B cell (primary cell): Measurements from ENCODE around the gene RBMS3. TPM values are rescaled to one million over a fixed set of nuclear protein-coding genes. Genes with fewer than 3 reads are reported as not detected.

Source experiments
- ATAC-seq: fragments of 200-7000 bp; cut with Tn5 transposase; one replicate; pipeline ENCODE4 v1.10.0; 2021; ENCODE audit warnings: low read depth, mild to moderate bottlenecking, moderate number of reproducible peaks, moderate library complexity
- CTCF ChIA-PET: fragments of 350-600 bp; sonication (Branson Sonifier 250); formaldehyde crosslinking; loops from one replicate; lab custom pipeline; 2021; ENCODE audit warnings: antibody characterized with exemption, inconsistent platforms; lab: Charles Lee
- POLR2A ChIA-PET: fragments of 350-600 bp; sonication (Branson Sonifier 250); formaldehyde crosslinking; loops from one replicate; lab custom pipeline; 2021; ENCODE audit warnings: antibody characterized with exemption; lab: Charles Lee
- DNase-seq: peaks from one replicate; pipeline ENCODE4 v3.0.0; 2013
- H2AFZ ChIP-seq: 2 replicates; pipeline ENCODE4 v1.6.1; 2012; ENCODE audit warnings: mild to moderate bottlenecking, low read depth, low read length; ENCODE audit not compliant: insufficient read depth, poor library complexity, severe bottlenecking
- H3K27ac ChIP-seq, 2 donors: 1 replicate in 1 of 2; 2 replicates in 1 of 2; pipeline ENCODE4 v1.5.1; 2012 to 2013; ENCODE audit warnings: low read length in 2 of 2, mild to moderate bottlenecking in 2 of 2, moderate library complexity in 1 of 2
- H3K27me3 ChIP-seq, 4 experiments: fragments of 200-600 bp in 1 of 4; sonication (generic) in 1 of 4; replicated peaks in 1 of 4; 1 replicate in 2 of 4; 2 replicates in 2 of 4; pipeline versions ENCODE4 v1.6.1 to v1.7.0; 2013 to 2016; ENCODE audit warnings: low read length in 3 of 4, mild to moderate bottlenecking in 2 of 4, mixed read lengths in 1 of 4, moderate library complexity in 1 of 4; ENCODE audit not compliant: insufficient read depth in 4 of 4, control insufficient read depth in 3 of 4; ENCODE audit errors: control extremely low read depth in 1 of 4
- H3K36me3 ChIP-seq, 2 experiments: replicated peaks in 1 of 2; 1 replicate in 1 of 2; 2 replicates in 1 of 2; pipeline versions ENCODE4 v1.6.1 to v1.7.1; 2013; ENCODE audit warnings: low read length in 1 of 2; ENCODE audit not compliant: insufficient read depth in 2 of 2, control insufficient read depth in 1 of 2; ENCODE audit errors: control extremely low read depth in 1 of 2, extremely low read depth in 1 of 2
- H3K4me1 ChIP-seq, 2 donors: fragments of 200-600 bp in 1 of 2; sonication (generic) in 1 of 2; 1 replicate in 1 of 2; 2 replicates in 1 of 2; pipeline versions ENCODE4 v1.5.1 to v1.6.1; 2013 to 2017; ENCODE audit warnings: low read length in 2 of 2; ENCODE audit not compliant: control insufficient read depth in 2 of 2, insufficient read depth in 2 of 2
- H3K4me2 ChIP-seq: replicated peaks from 2 replicates; pipeline ENCODE3; 2012; ENCODE audit warnings: mild to moderate bottlenecking, low read depth, low read length; ENCODE audit not compliant: poor library complexity, severe bottlenecking
- H3K4me3 ChIP-seq, 5 experiments: fragments of 200-600 bp in 1 of 5; sonication (generic) in 1 of 5; 1 replicate in 3 of 5; 2 replicates in 2 of 5; pipeline versions ENCODE4 v1.5.1 to v1.7.0; 2011 to 2016; ENCODE audit warnings: low read length in 4 of 5, mild to moderate bottlenecking in 4 of 5, low read depth in 2 of 5, control low read depth in 1 of 5, moderate library complexity in 1 of 5; ENCODE audit not compliant: insufficient read depth in 1 of 5; ENCODE audit errors: control extremely low read depth in 1 of 5, extremely low read depth in 1 of 5
- H3K79me2 ChIP-seq: fragments of 200-600 bp; sonication (generic); one replicate; pipeline ENCODE4 v1.6.0; 2016; ENCODE audit warnings: low read length; ENCODE audit not compliant: control insufficient read depth, insufficient read depth
- H3K9ac ChIP-seq: fragments of 200-600 bp; sonication (generic); 2 replicates; pipeline ENCODE4 v1.6.1; 2017; ENCODE audit warnings: mild to moderate bottlenecking, low read length, moderate library complexity
- H3K9me3 ChIP-seq, 3 donors: one replicate each; pipeline versions ENCODE4 v1.6.1 to v1.7.1; 2013; ENCODE audit warnings: low read length in 2 of 3; ENCODE audit not compliant: control insufficient read depth in 2 of 3, insufficient read depth in 1 of 3; ENCODE audit errors: control extremely low read depth in 1 of 3
- H4K20me1 ChIP-seq: 2 replicates; pipeline ENCODE4 v1.6.0; 2012; ENCODE audit warnings: mild to moderate bottlenecking, low read length; ENCODE audit not compliant: insufficient read depth, control insufficient read depth, poor library complexity, severe bottlenecking
- H3K27ac Mint-ChIP-seq: one replicate; pipeline ENCODE4 v1.8.0; 2021; ENCODE audit warnings: mixed read lengths
- H3K27me3 Mint-ChIP-seq: one replicate; pipeline ENCODE4 v1.8.0; 2021; ENCODE audit warnings: mixed read lengths
- H3K4me1 Mint-ChIP-seq: one replicate; pipeline ENCODE4 v1.8.0; 2021; ENCODE audit warnings: mixed read lengths
- H3K4me3 Mint-ChIP-seq: one replicate; pipeline ENCODE4 v1.8.0; 2021; ENCODE audit warnings: mixed read lengths
- H3K9me3 Mint-ChIP-seq: one replicate; pipeline ENCODE4 v1.8.0; 2022; ENCODE audit warnings: mixed read lengths; ENCODE audit not compliant: insufficient read depth
- CTCF ChIP-seq: fragments of 200-600 bp; IDR thresholded peaks from one replicate; pipeline ENCODE4 v1.8.0; 2022; ENCODE audit warnings: antibody characterized with exemption, mild to moderate bottlenecking
- EZH2 ChIP-seq: IDR thresholded peaks from 2 replicates; pipeline ENCODE4 v1.6.1; 2012; ENCODE audit warnings: borderline replicate concordance, low read depth, mild to moderate bottlenecking, moderate library complexity, low read length; ENCODE audit not compliant: insufficient read depth, poor library complexity, severe bottlenecking
- WGBS: methylation state at CpG from one replicate; pipeline ENCODE4 v1.1.5; 2013; ENCODE audit warnings: missing lambda C conversion rate; ENCODE audit not compliant: insufficient coverage; 5-methylcytosine and 5-hydroxymethylcytosine counted together
- intact Hi-C: fragments of 100-400 bp; cut with micrococcal nuclease; formaldehyde crosslinking; loops from one replicate; pipeline ENCODE4 v1.10.0; 2022
- polyA plus RNA-seq: library from polyadenylated mRNA; depleted of rRNA; stranded (reverse); fragments of >200 nt; gene quantifications from 2 replicates; pipeline ENCODE4 v1.2.3, GENCODE V29; 2012
- total RNA-seq, 2 donors: library from RNA; stranded (reverse); fragments of 120-200 nt in 1 of 2; gene quantifications; 1 replicate in 1 of 2; 2 replicates in 1 of 2; pipeline versions ENCODE4 v1.2.3 to v1.2.4, GENCODE V29; 2013 to 2022

Gene RBMS3
- total and polyA plus RNA-seq, 2 donors (not counting 1 experiment from before 2014, with no cell fraction given): not detected

- no peak overlapping the region for H2AFZ ChIP-seq
- ChIA-PET POLR2A (no interaction called here), CTCF (interaction anchor here (1.3 to 1.8 kb wide), 2 partner anchors 11 to 39 kb away, joined by 3 to 5 read pairs; no protein-coding TSS in a partner anchor)
- no peak overlapping the region for H3K4me3 ChIP-seq
- H3K27ac ChIP-seq: no peak overlapping the region
- no peaks in the 10 kb centered on the region for H3K27me3 ChIP-seq
- H3K79me2 ChIP-seq: no peaks in the 10 kb centered on the region
- DNase-seq (no peak), ATAC-seq (no peak)
- no peaks in the 10 kb centered on the region for H3K36me3 ChIP-seq
- no peak overlapping the region for H3K9ac ChIP-seq
- H3K9me3 Mint-ChIP-seq: no peaks in the 10 kb centered on the region
- TF ChIP-seq EZH2 (no peak), CTCF (no peak)
- peaks cover 2% of the 10 kb centered on the region for H3K27me3 Mint-ChIP-seq
- no peak overlapping the region for H3K27ac Mint-ChIP-seq
- no peak overlapping the region for H3K4me2 ChIP-seq
- no peaks in the 10 kb centered on the region for H3K4me1 ChIP-seq
- no peaks in the 10 kb centered on the region for H3K4me1 Mint-ChIP-seq
- H4K20me1 ChIP-seq: no peaks in the 10 kb centered on the region
- H3K4me3 Mint-ChIP-seq: no peak overlapping the region
- no CpG with 5 or more reads among the region's 1 CpG for WGBS
- intact Hi-C loops: no loop called here
- H3K9me3 ChIP-seq: no peaks in the 10 kb centered on the region
Observed at GRCh38 chr3:30003741-30004140, 722.9 kb downstream of the RBMS3 start.

GRCh38 chr3:30004481-30004880 lies 723.6 kb downstream of the RBMS3 start:
- Histone ChIP-seq H3K4me2 (no peak overlapping the region), H2AFZ (no peak overlapping the region), H3K36me3 (no peaks in the 10 kb centered on the region), H4K20me1 (no peaks in the 10 kb centered on the region), H3K4me3 (no peak overlapping the region), H3K9ac (no peak overlapping the region), H3K4me1 (no peaks in the 10 kb centered on the region), H3K27ac (no peak overlapping the region), H3K9me3 (no peaks in the 10 kb centered on the region), H3K79me2 (no peaks in the 10 kb centered on the region), H3K27me3 (no peaks in the 10 kb centered on the region)
- TF ChIP-seq CTCF (no peak), EZH2 (no peak)
- Mint-ChIP-seq H3K4me3 (no peak overlapping the region), H3K27me3 (peaks cover 2% of the 10 kb centered on the region), H3K27ac (no peak overlapping the region), H3K4me1 (no peaks in the 10 kb centered on the region), H3K9me3 (no peaks in the 10 kb centered on the region)
- ATAC-seq (no peak), DNase-seq (no peak)
- intact Hi-C loops: no loop called here
- ChIA-PET POLR2A (no interaction called here), CTCF (interaction anchor here (1.8 kb wide), 1 partner anchor 10 kb away, joined by 5 read pairs; no protein-coding TSS in a partner anchor)
- 100% methylated on average over 3 of the region's 3 CpGs for WGBS
